Skeletal muscle tissue (tissue), 4 donors: ENCODE results near the gene AMN. TPM values are rescaled to one million over a fixed set of nuclear protein-coding genes. Genes with fewer than 3 reads are reported as not detected.

ENCODE experiments used
- H3K27ac ChIP-seq: one replicate; pipeline ENCODE4 v1.7.0; 2013; ENCODE audit warnings: mild to moderate bottlenecking, low read depth, low read length, inconsistent platforms
- H3K27me3 ChIP-seq, 3 donors: one replicate each; pipeline ENCODE4 v1.7.0; 2013; ENCODE audit warnings: low read length in 3 of 3; ENCODE audit not compliant: control insufficient read depth in 3 of 3, insufficient read depth in 3 of 3
- H3K36me3 ChIP-seq, 3 donors: one replicate each; pipeline ENCODE4 v1.7.0; 2013; ENCODE audit warnings: low read length in 3 of 3; ENCODE audit not compliant: control insufficient read depth in 3 of 3, insufficient read depth in 3 of 3
- H3K4me1 ChIP-seq, 3 donors: one replicate each; pipeline ENCODE4 v1.7.0; 2013; ENCODE audit warnings: low read length in 3 of 3, mild to moderate bottlenecking in 3 of 3; ENCODE audit not compliant: control insufficient read depth in 3 of 3, insufficient read depth in 3 of 3
- H3K4me3 ChIP-seq, 3 donors: one replicate each; pipeline ENCODE4 v1.7.0; 2013; ENCODE audit warnings: low read length in 3 of 3
- H3K9ac ChIP-seq, 3 donors: one replicate each; pipeline ENCODE4 v1.7.0; 2013; ENCODE audit warnings: low read length in 3 of 3, mild to moderate bottlenecking in 3 of 3, moderate library complexity in 2 of 3, low read depth in 1 of 3
- H3K9me3 ChIP-seq, 3 donors: one replicate each; pipeline ENCODE4 v1.7.0; 2013; ENCODE audit warnings: low read length in 3 of 3; ENCODE audit not compliant: control insufficient read depth in 3 of 3
- total RNA-seq: library from RNA; depleted of rRNA; stranded (reverse); fragments of >200 nt; gene quantifications from one replicate; pipeline ENCODE4 v1.2.3, GENCODE V29; 2014
- donor health status: Osteomylitis.

AMN gene
- total RNA-seq, 1 donor from 2014 or later: 1.0 TPM

- Histone ChIP-seq H3K4me3 (no peak overlapping the region), H3K27me3 (no peaks in the 10 kb centered on the region), H3K36me3 (peaks cover 0 to 9% (median 2%) of the 10 kb centered on the region in 3 donors), H3K4me1 (peaks cover 0 to 2% (median 0%) of the 10 kb centered on the region in 3 donors), H3K27ac (no peak overlapping the region), H3K9me3 (no peaks in the 10 kb centered on the region), H3K9ac (no peak overlapping the region)
Observed at GRCh38 chr14:102898298-102898697, 24.2 kb upstream of the AMN start.

GRCh38 chr14:102898776-102899515, 23.5 kb upstream of the AMN start:
- peaks cover 0 to 11% (median 2%) of the 10 kb centered on the region in 3 donors for H3K36me3 ChIP-seq
- no peak overlapping the region for H3K4me3 ChIP-seq
- no peaks in the 10 kb centered on the region for H3K27me3 ChIP-seq
- H3K9me3 ChIP-seq: no peaks in the 10 kb centered on the region
- H3K4me1 ChIP-seq: no peaks in the 10 kb centered on the region
- H3K27ac ChIP-seq: no peak overlapping the region
- no peak overlapping the region for H3K9ac ChIP-seq

GRCh38 chr14:102899516-102899900, 23.0 kb upstream of the AMN start:
- H3K36me3 ChIP-seq: peaks cover 0 to 11% (median 4%) of the 10 kb centered on the region in 3 donors
- H3K4me1 ChIP-seq: no peaks in the 10 kb centered on the region
- H3K27ac ChIP-seq: no peak overlapping the region
- H3K4me3 ChIP-seq: no peak overlapping the region
- H3K27me3 ChIP-seq: no peaks in the 10 kb centered on the region
- H3K9me3 ChIP-seq: no peaks in the 10 kb centered on the region
- no peak overlapping the region for H3K9ac ChIP-seq

GRCh38 chr14:102900631-102901571, 21.6 kb upstream of the AMN start:
- H3K4me3 ChIP-seq: no peak overlapping the region
- H3K27me3 ChIP-seq: no peaks in the 10 kb centered on the region
- H3K9ac ChIP-seq: no peak overlapping the region
- H3K27ac ChIP-seq: no peak overlapping the region
- peaks cover 4 to 12% (median 8%) of the 10 kb centered on the region in 3 donors for H3K36me3 ChIP-seq
- H3K9me3 ChIP-seq: no peaks in the 10 kb centered on the region
- H3K4me1 ChIP-seq: no peaks in the 10 kb centered on the region

GRCh38 chr14:102901633-102902032, 20.8 kb upstream of the AMN start:
- no peak overlapping the region for H3K4me3 ChIP-seq
- H3K36me3 ChIP-seq: peaks cover 4 to 12% (median 8%) of the 10 kb centered on the region in 3 donors

GRCh38 chr14:102902086-102902485, 20.4 kb upstream of the AMN start:
- Histone ChIP-seq H3K4me1 (no peaks in the 10 kb centered on the region), H3K4me3 (no peak overlapping the region), H3K36me3 (peaks cover 4 to 12% (median 8%) of the 10 kb centered on the region in 3 donors), H3K9me3 (no peaks in the 10 kb centered on the region), H3K27ac (no peak overlapping the region), H3K9ac (no peak overlapping the region), H3K27me3 (no peaks in the 10 kb centered on the region)

More at GRCh38 chr14:102901633-102902032, 20.8 kb upstream of the AMN start:
- H3K27me3 ChIP-seq: no peaks in the 10 kb centered on the region
- H3K4me1 ChIP-seq: no peaks in the 10 kb centered on the region
- no peaks in the 10 kb centered on the region for H3K9me3 ChIP-seq
- no peak overlapping the region for H3K9ac ChIP-seq
- no peak overlapping the region for H3K27ac ChIP-seq

- H3K4me3 ChIP-seq: no peak overlapping the region
- no peaks in the 10 kb centered on the region for H3K4me1 ChIP-seq
- no peak overlapping the region for H3K9ac ChIP-seq
- H3K9me3 ChIP-seq: no peaks in the 10 kb centered on the region
- H3K36me3 ChIP-seq: peaks cover 4 to 12% (median 8%) of the 10 kb centered on the region in 3 donors
- no peaks in the 10 kb centered on the region for H3K27me3 ChIP-seq
- no peak overlapping the region for H3K27ac ChIP-seq
Observed at GRCh38 chr14:102902523-102903247, 19.8 kb upstream of the AMN start.

GRCh38 chr14:102903248-102903888, 19.1 kb upstream of the AMN start:
- H3K36me3 ChIP-seq: peaks cover 4 to 9% (median 8%) of the 10 kb centered on the region in 3 donors
- no peak overlapping the region for H3K27ac ChIP-seq
- no peaks in the 10 kb centered on the region for H3K9me3 ChIP-seq
- H3K9ac ChIP-seq: no peak overlapping the region
- H3K4me1 ChIP-seq: no peaks in the 10 kb centered on the region
- no peak overlapping the region for H3K4me3 ChIP-seq
- H3K27me3 ChIP-seq: no peaks in the 10 kb centered on the region

- Histone ChIP-seq H3K27ac (no peak overlapping the region), H3K36me3 (peaks cover 4 to 8% (median 8%) of the 10 kb centered on the region in 3 donors), H3K27me3 (no peaks in the 10 kb centered on the region), H3K4me1 (no peaks in the 10 kb centered on the region), H3K9ac (no peak overlapping the region), H3K9me3 (no peaks in the 10 kb centered on the region), H3K4me3 (no peak overlapping the region)
Observed at GRCh38 chr14:102903889-102904512, 18.5 kb upstream of the AMN start.
